Loucy (cell line): Measurements from ENCODE around the gene INS.

Experiments
- H2AFZ ChIP-seq: fragments of 200-600 bp; sonication (generic); 2 replicates; pipeline ENCODE4 v1.6.0; 2016; ENCODE audit warnings: antibody characterized with exemption, mild to moderate bottlenecking, low read length, moderate library complexity
- H3F3A ChIP-seq: fragments of 200-600 bp; 2 replicates; pipeline ENCODE4 v1.6.0; 2016; ENCODE audit warnings: antibody characterized with exemption, low read depth, mild to moderate bottlenecking
- H3K27me3 ChIP-seq: fragments of 200-600 bp; sonication (generic); 2 replicates; pipeline ENCODE4 v1.6.1; 2014; ENCODE audit warnings: low read length, mild to moderate bottlenecking; ENCODE audit not compliant: insufficient read depth, poor library complexity, severe bottlenecking
- H3K36me3 ChIP-seq: fragments of 200-600 bp; sonication (generic); 2 replicates; pipeline ENCODE4 v1.6.1; 2016; ENCODE audit warnings: low read length; ENCODE audit not compliant: insufficient read depth
- H3K4me1 ChIP-seq: fragments of 200-600 bp; sonication (generic); 2 replicates; pipeline ENCODE4 v1.5.1; 2014; ENCODE audit warnings: low read length, mild to moderate bottlenecking; ENCODE audit not compliant: insufficient read depth, poor library complexity, severe bottlenecking
- H3K4me2 ChIP-seq: fragments of 200-600 bp; sonication (generic); 2 replicates; pipeline ENCODE4 v1.6.0; 2014; ENCODE audit warnings: antibody characterized with exemption, low read length, low read depth, mild to moderate bottlenecking; ENCODE audit not compliant: poor library complexity, severe bottlenecking
- H3K4me3 ChIP-seq: fragments of 200-600 bp; sonication (generic); 2 replicates; pipeline ENCODE4 v1.5.1; 2014; ENCODE audit warnings: low read length, mild to moderate bottlenecking, mixed read lengths; ENCODE audit not compliant: poor library complexity, severe bottlenecking
- H3K79me2 ChIP-seq: fragments of 200-600 bp; sonication (generic); 2 replicates; pipeline ENCODE4 v1.6.1; 2014; ENCODE audit warnings: low read length; ENCODE audit not compliant: insufficient read depth
- H3K9ac ChIP-seq: fragments of 200-600 bp; sonication (generic); 2 replicates; pipeline ENCODE4 v1.6.0; 2014; ENCODE audit warnings: mild to moderate bottlenecking, low read depth, low read length, moderate library complexity; ENCODE audit not compliant: poor library complexity, severe bottlenecking
- H3K9me2 ChIP-seq: fragments of 200-600 bp; sonication (generic); replicated peaks from 2 replicates; pipeline ENCODE4 v1.6.1; 2016; ENCODE audit warnings: low read depth, low read length, mixed read lengths
- H3K9me3 ChIP-seq: fragments of 200-600 bp; sonication (generic); 2 replicates; pipeline ENCODE4 v1.6.1; 2014; ENCODE audit warnings: mild to moderate bottlenecking, antibody characterized with exemption, low read length, low read depth; ENCODE audit not compliant: insufficient read depth
- H4K20me1 ChIP-seq: fragments of 200-600 bp; sonication (generic); 2 replicates; pipeline ENCODE4 v1.6.0; 2014; ENCODE audit warnings: antibody characterized with exemption, low read length, mild to moderate bottlenecking; ENCODE audit not compliant: insufficient read depth, poor library complexity, severe bottlenecking
- EZH2phosphoT487 ChIP-seq: fragments of 200-600 bp; IDR thresholded peaks from 2 replicates; pipeline ENCODE4 v1.6.1; 2018; ENCODE audit warnings: antibody characterized with exemption, mild to moderate bottlenecking, moderate library complexity, borderline replicate concordance
- TF ChIP-seq, protein P1 (sequence below): fragments of 200-600 bp; sonication (generic); conservative IDR thresholded peaks from 2 replicates; pipeline ENCODE4 v1.5.1; 2014; ENCODE audit warnings: mild to moderate bottlenecking, antibody characterized with exemption, low read length

INS gene

DNA sequence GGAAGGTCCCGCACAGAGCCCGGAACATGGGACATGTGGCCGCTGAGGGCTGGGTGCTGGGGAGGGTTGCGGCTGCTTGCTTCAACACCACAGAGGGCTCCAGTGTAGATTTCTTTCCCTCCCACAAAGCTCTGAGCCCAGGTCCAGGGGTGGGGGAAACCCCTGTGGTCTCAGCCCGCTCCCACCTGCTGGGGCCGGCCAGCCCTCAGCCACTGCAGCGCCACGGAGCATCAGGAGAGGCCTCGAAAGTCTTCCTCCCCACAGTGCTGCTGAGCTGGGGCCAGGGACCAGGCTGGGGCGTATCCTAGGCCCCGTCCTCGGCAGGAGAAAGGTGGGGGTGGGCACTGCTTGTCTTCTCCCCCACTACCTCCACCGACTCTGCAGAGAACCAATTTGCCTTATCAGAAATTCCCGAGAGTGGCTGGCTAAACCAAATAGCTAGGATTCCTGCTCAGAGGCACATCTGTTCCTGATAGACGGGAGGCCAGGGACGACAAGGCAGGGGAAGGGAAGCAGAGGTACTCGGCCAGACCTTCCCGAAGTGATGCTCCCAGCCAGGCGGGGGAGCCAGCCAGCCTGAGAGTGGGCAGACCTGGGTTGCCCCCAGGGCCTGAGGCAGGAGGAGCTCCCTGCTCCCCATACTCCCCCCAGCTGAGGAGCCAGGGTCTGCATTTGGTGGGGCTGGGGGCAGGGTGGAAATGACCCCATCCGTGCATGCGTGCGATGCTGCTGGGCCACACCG, 40.5 kb downstream of the INS start:
- no peak overlapping the region for H2AFZ ChIP-seq

DNA sequence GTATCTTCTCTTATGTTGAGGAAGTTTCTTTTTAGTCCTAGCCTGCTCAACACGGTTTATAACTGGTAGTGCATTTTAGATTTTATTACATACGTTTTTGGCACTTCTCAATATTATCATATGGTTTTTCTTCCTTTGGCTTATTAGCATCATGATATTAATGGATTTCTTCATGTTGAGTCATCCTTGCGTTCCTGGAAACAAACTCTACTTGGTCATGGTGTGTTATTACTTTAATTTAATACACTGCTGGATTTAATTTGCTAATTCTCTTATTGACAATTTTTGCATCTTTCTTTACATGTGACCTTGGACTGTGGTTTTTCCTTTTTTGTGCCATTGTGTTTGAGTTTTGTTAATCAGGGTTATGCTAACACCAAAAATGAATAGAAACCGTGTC, 42.3 kb downstream of the INS start:
- no peaks in the 10 kb centered on the region for H3K9me2 ChIP-seq
- H3K4me1 ChIP-seq = no peaks in the 10 kb centered on the region
- no peaks in the 10 kb centered on the region for H3F3A ChIP-seq
- H3K4me2 ChIP-seq = no peak overlapping the region
- H3K9me3 ChIP-seq = no peaks in the 10 kb centered on the region
- H4K20me1 ChIP-seq = no peaks in the 10 kb centered on the region
- no peaks in the 10 kb centered on the region for H3K27me3 ChIP-seq
- no peaks in the 10 kb centered on the region for H3K79me2 ChIP-seq
- no peak overlapping the region for H3K4me3 ChIP-seq
- no peaks in the 10 kb centered on the region for H3K36me3 ChIP-seq
- TF ChIP-seq, protein P1, sequence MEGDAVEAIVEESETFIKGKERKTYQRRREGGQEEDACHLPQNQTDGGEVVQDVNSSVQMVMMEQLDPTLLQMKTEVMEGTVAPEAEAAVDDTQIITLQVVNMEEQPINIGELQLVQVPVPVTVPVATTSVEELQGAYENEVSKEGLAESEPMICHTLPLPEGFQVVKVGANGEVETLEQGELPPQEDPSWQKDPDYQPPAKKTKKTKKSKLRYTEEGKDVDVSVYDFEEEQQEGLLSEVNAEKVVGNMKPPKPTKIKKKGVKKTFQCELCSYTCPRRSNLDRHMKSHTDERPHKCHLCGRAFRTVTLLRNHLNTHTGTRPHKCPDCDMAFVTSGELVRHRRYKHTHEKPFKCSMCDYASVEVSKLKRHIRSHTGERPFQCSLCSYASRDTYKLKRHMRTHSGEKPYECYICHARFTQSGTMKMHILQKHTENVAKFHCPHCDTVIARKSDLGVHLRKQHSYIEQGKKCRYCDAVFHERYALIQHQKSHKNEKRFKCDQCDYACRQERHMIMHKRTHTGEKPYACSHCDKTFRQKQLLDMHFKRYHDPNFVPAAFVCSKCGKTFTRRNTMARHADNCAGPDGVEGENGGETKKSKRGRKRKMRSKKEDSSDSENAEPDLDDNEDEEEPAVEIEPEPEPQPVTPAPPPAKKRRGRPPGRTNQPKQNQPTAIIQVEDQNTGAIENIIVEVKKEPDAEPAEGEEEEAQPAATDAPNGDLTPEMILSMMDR = no peak
- TF ChIP-seq EZH2phosphoT487 = no peak
- H2AFZ ChIP-seq = no peak overlapping the region
- H3K9ac ChIP-seq = no peak overlapping the region

More for the DNA sequence above, 40.5 kb downstream of the INS start:
- Histone ChIP-seq H3K4me1 (no peaks in the 10 kb centered on the region), H4K20me1 (no peaks in the 10 kb centered on the region), H3K79me2 (no peaks in the 10 kb centered on the region), H3K36me3 (no peaks in the 10 kb centered on the region), H3K4me3 (no peak overlapping the region), H3K27me3 (no peaks in the 10 kb centered on the region), H3K9me2 (no peaks in the 10 kb centered on the region), H3K9me3 (no peaks in the 10 kb centered on the region), H3F3A (no peaks in the 10 kb centered on the region), H3K9ac (no peak overlapping the region), H3K4me2 (no peak overlapping the region)
- TF ChIP-seq, protein P1 = no peak
- TF ChIP-seq EZH2phosphoT487 = no peak

DNA sequence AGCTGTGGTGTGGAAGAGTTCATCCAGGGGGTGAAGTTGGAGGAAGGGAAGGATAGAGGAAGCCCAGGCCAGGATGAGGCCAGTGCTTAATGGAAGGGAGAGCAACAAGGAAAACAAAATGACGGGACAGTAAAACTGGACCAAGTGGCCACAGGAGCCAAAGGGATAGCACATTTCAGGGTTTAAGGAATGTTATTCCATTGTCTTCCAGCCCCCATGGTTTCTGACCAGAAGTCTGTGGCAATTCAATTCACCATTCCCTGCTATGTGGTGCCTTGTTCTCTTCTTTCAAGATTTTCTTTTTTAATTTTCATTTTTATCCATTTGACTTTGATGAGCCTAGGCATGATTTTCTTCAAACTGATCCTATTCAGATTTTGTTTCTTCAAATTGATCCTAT, 44.3 kb downstream of the INS start:
- no peak overlapping the region for H2AFZ ChIP-seq
- no peaks in the 10 kb centered on the region for H3K79me2 ChIP-seq
- no peak overlapping the region for H3K4me2 ChIP-seq
- H4K20me1 ChIP-seq = no peaks in the 10 kb centered on the region
- no peak overlapping the region for H3K4me3 ChIP-seq
- H3K4me1 ChIP-seq = no peaks in the 10 kb centered on the region
- H3K9me2 ChIP-seq = no peaks in the 10 kb centered on the region
- H3K36me3 ChIP-seq = no peaks in the 10 kb centered on the region
- H3K9me3 ChIP-seq = no peaks in the 10 kb centered on the region
- H3F3A ChIP-seq = no peaks in the 10 kb centered on the region
- TF ChIP-seq EZH2phosphoT487 = no peak
- TF ChIP-seq, protein P1 = no peak
- H3K9ac ChIP-seq = no peak overlapping the region
- no peaks in the 10 kb centered on the region for H3K27me3 ChIP-seq
